Prostate gland (tissue), 2 donors: ENCODE results near the gene LILRB2.

ENCODE experiments used
- POLR2A ChIP-seq: fragments of 450-650 bp; IDR thresholded peaks from one replicate; pipeline ENCODE4 v1.6.1; 2016; ENCODE audit warnings: antibody characterized with exemption, mild to moderate bottlenecking
- POLR2AphosphoS5 ChIP-seq: sonication (generic); formaldehyde crosslinking; IDR thresholded peaks from one replicate; pipeline ENCODE4 v1.6.1; 2017; ENCODE audit warnings: antibody characterized with exemption
- TF ChIP-seq, protein P1 (sequence below), 4 experiments: fragments of 200-600 bp in 2 of 4; fragments of 450-650 bp in 2 of 4; sonication (generic) in 2 of 4; IDR thresholded peaks; 1 replicate in 3 of 4; 2 replicates in 1 of 4; pipeline ENCODE4 v1.5.1; 2016 to 2019; ENCODE audit warnings: antibody characterized with exemption in 4 of 4, mild to moderate bottlenecking in 2 of 4, moderate library complexity in 2 of 4

DNA sequence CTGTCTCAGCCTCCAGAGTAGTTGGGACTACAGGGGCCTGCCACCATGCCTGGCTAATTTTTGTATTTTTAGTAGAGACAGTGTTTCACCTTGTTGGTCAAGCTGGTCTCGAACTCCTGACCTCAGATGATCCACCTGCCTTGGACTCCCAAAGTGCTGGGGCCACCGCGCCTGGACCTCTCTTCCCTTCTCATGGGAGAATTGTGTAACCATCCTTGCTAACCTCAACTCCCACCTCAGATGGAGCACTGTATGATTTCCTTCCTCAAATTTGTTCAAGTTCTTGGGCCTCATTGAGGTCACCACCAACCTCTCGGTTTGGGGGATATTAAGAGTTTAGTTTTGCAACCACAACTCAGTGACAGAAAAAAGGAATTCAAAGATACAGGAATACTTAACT, 21.3 kb upstream of the LILRB2 start:
- TF ChIP-seq, protein P1, sequence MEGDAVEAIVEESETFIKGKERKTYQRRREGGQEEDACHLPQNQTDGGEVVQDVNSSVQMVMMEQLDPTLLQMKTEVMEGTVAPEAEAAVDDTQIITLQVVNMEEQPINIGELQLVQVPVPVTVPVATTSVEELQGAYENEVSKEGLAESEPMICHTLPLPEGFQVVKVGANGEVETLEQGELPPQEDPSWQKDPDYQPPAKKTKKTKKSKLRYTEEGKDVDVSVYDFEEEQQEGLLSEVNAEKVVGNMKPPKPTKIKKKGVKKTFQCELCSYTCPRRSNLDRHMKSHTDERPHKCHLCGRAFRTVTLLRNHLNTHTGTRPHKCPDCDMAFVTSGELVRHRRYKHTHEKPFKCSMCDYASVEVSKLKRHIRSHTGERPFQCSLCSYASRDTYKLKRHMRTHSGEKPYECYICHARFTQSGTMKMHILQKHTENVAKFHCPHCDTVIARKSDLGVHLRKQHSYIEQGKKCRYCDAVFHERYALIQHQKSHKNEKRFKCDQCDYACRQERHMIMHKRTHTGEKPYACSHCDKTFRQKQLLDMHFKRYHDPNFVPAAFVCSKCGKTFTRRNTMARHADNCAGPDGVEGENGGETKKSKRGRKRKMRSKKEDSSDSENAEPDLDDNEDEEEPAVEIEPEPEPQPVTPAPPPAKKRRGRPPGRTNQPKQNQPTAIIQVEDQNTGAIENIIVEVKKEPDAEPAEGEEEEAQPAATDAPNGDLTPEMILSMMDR (IDR thresholded peaks at IDR 0.05) = no peak
- TF ChIP-seq POLR2A = no peak
- TF ChIP-seq POLR2AphosphoS5 = no peak
